ENCODE data around the gene ANTXR1. TPM values are rescaled to one million over a fixed set of nuclear protein-coding genes. Genes with fewer than 3 reads are reported as not detected.

Gene ANTXR1
- total and polyA plus RNA-seq, 2 of the 8 experiments (the other 6 are each of a cell fraction or from before 2014, with no cell fraction given) = 15.8 to 44.3 TPM

- TF ChIP-seq BCL11A (IDR thresholded peaks at IDR 0.05; ENCODE audit: low read depth in 2 of 2, low read length in 2 of 2) = no peak
- TF ChIP-seq PHF8 (conservative IDR thresholded peaks at IDR 0.05; ENCODE audit: low read depth, low read length) = no peak
- no peak for TF ChIP-seq TBP (IDR thresholded peaks at IDR 0.05; ENCODE audit: low read depth, low read length)
- TF ChIP-seq RBBP5 (IDR thresholded peaks at IDR 0.05; ENCODE audit: borderline replicate concordance, low read depth, low read length) = no peak
- no peak for TF ChIP-seq ATF3 (IDR thresholded peaks at IDR 0.05; ENCODE audit: insufficient read depth, low read depth, low read length)
Observed at GRCh38 chr2:69212238-69213028, 199.5 kb downstream of the ANTXR1 start (continued).

Data from H1 (cell line).